Measurements from ENCODE around the gene RNF181. TPM values are rescaled to one million over a fixed set of nuclear protein-coding genes. Genes with fewer than 3 reads are reported as not detected.
A peak's percentile ranks its signal among the peaks of the same experiment; 100 is the strongest.

Gene RNF181
- total and polyA plus RNA-seq, 2 of the 13 experiments (the other 11 are each of a cell fraction or from before 2014, with no cell fraction given): 224 to 578 TPM

DNA sequence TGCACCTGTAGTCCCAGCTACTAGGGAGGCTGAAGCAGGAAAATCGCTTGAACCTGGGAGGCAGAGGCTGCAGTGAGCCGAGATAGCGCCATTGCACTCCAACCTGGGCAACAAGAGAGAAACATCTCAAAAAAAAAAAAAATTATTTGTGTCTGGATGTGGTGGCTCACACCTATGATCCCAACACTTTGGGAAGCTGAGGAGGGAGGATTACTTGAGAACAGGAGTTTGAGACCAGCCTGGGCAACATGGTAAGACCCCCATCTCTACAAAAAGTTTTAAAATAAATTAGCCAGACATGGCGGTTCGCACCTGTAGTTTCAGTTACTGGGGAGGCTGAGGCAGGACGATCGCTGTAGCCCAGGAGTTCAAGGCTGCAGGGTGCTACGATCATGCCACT lies 19.8 kb upstream of the RNF181 start:
- Histone ChIP-seq H2AFZ (ENCODE audit: low read length) (peak overlapping the region; percentile 15), H3K36me3 (replicated peaks in 1 of 2; ENCODE audit: control insufficient read depth in 1 of 2, insufficient read depth in 2 of 2, low read length in 2 of 2) (no peaks in the 10 kb centered on the region; a peak in 1 of 5 replicates), H3K27ac (ENCODE audit: extremely low read length, insufficient read depth, low read length) (peak overlapping the region; percentile 34), H3K9ac (ENCODE audit: insufficient read depth, low read depth, low read length) (peak overlapping the region; percentile 27), H3K4me2 (ENCODE audit: low read depth, low read length) (peak overlapping the region; percentile 95), H3K27me3 (ENCODE audit: control insufficient read depth in 1 of 2, insufficient read depth in 2 of 2, low read length in 2 of 2) (peaks cover 0 to 17% of the 10 kb centered on the region in 2 experiments; a peak in 3 of 5 replicates), H4K20me1 (ENCODE audit: insufficient read depth, low read length) (no peaks in the 10 kb centered on the region), H3K4me1 (ENCODE audit: insufficient read depth, low read length) (peaks cover 59% of the 10 kb centered on the region), H3K79me2 (ENCODE audit: insufficient read depth, low read length) (peaks cover 12% of the 10 kb centered on the region), H3K9me3 (ENCODE audit: low read length) (no peaks in the 10 kb centered on the region), H3K4me3 (replicated peaks in 1 of 3; ENCODE audit: insufficient read depth in 1 of 3, low read depth in 2 of 3, low read length in 3 of 3) (peak overlapping the region; percentile 13 to 56 (median 31))
- ChIA-PET CTCF (ENCODE audit: low intra/inter-chr PET ratio, low total read pairs) (no interaction called here), POLR2A (interaction anchor here (0.7 to 12.7 kb wide), 4 partner anchors 15 to 402 kb away, joined by 3 to 201 read pairs (median 60); partner anchors contain the start of genes C2orf68, GGCX and RNF181)
- ATAC-seq: no peak
- no TSS peak for BruUV-seq (replicated peaks)
- in situ Hi-C loops (cut with HindIII; ENCODE audit: extremely low pct_ligation_motif_present, low pct_unique_long_range_greater_than_20kb): no loop called here
- no peak for DNase-seq (ENCODE audit: low spot score)
- FAIRE-seq: no peak
- WGBS (ENCODE audit: low lambda C conversion rate): 33% methylated on average over 8 of the region's 8 CpGs
- intact Hi-C loops (cut with micrococcal nuclease; ENCODE audit: unreplicated experiment): loop anchor here (2.0 kb wide), 1 partner anchor 15 kb away; the partner anchor contains the start of gene GGCX
- no peak for TF ChIP-seq ZNF749 (CRISPR knock-in tag; IDR thresholded peaks at IDR 0.05; ENCODE audit: borderline replicate concordance)
- peak; percentile 45; the same call in 1 of the 2 replicates for TF ChIP-seq SALL1 (CRISPR knock-in tag; IDR thresholded peaks at IDR 0.05)
- TF ChIP-seq, protein P1, sequence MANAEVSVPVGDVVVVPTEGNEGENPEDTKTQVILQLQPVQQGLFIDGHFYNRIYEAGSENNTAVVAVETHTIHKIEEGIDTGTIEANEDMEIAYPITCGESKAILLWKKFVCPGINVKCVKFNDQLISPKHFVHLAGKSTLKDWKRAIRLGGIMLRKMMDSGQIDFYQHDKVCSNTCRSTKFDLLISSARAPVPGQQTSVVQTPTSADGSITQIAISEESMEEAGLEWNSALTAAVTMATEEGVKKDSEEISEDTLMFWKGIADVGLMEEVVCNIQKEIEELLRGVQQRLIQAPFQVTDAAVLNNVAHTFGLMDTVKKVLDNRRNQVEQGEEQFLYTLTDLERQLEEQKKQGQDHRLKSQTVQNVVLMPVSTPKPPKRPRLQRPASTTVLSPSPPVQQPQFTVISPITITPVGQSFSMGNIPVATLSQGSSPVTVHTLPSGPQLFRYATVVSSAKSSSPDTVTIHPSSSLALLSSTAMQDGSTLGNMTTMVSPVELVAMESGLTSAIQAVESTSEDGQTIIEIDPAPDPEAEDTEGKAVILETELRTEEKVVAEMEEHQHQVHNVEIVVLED (CRISPR knock-in tag; IDR thresholded peaks at IDR 0.05; ENCODE audit: borderline replicate concordance): 0 out of 2 replicates have a peak, but pooled peaks have one; percentile 8
- TF ChIP-seq ZMYM3 (CRISPR knock-in tag; IDR thresholded peaks at IDR 0.05): 0 out of 2 replicates have a peak, but pooled peaks have one; percentile 19
- TF ChIP-seq ZFP36L1 (CRISPR knock-in tag; IDR thresholded peaks at IDR 0.05): no peak
- TF ChIP-seq ZBTB38 (CRISPR knock-in tag; IDR thresholded peaks at IDR 0.05): 0 out of 2 replicates have a peak, but pooled peaks have one; percentile 29
- peak; percentile 22; the same call in 1 of the 2 replicates for TF ChIP-seq ZSCAN30 (CRISPR knock-in tag; IDR thresholded peaks at IDR 0.05)
- TF ChIP-seq PHF20 (CRISPR knock-in tag; IDR thresholded peaks at IDR 0.05): no peak
- TF ChIP-seq NR2F6 (IDR thresholded peaks at IDR 0.05): no peak
- peak; percentile 11; the same call in 1 of the 2 replicates for TF ChIP-seq NR2F6 (CRISPR knock-in tag; IDR thresholded peaks at IDR 0.05)
- TF ChIP-seq RARA (CRISPR knock-in tag; IDR thresholded peaks at IDR 0.05): 0 out of 2 replicates have a peak, but pooled peaks have one; percentile 18
- TF ChIP-seq, protein P2, sequence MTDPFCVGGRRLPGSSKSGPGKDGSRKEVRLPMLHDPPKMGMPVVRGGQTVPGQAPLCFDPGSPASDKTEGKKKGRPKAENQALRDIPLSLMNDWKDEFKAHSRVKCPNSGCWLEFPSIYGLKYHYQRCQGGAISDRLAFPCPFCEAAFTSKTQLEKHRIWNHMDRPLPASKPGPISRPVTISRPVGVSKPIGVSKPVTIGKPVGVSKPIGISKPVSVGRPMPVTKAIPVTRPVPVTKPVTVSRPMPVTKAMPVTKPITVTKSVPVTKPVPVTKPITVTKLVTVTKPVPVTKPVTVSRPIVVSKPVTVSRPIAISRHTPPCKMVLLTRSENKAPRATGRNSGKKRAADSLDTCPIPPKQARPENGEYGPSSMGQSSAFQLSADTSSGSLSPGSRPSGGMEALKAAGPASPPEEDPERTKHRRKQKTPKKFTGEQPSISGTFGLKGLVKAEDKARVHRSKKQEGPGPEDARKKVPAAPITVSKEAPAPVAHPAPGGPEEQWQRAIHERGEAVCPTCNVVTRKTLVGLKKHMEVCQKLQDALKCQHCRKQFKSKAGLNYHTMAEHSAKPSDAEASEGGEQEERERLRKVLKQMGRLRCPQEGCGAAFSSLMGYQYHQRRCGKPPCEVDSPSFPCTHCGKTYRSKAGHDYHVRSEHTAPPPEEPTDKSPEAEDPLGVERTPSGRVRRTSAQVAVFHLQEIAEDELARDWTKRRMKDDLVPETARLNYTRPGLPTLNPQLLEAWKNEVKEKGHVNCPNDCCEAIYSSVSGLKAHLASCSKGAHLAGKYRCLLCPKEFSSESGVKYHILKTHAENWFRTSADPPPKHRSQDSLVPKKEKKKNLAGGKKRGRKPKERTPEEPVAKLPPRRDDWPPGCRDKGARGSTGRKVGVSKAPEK (CRISPR knock-in tag; IDR thresholded peaks at IDR 0.05; ENCODE audit: borderline replicate concordance): no peak
- TF ChIP-seq KLF12 (CRISPR knock-in tag; IDR thresholded peaks at IDR 0.05; ENCODE audit: borderline replicate concordance): 0 out of 2 replicates have a peak, but pooled peaks have one; percentile 15
- TF ChIP-seq, protein P3, sequence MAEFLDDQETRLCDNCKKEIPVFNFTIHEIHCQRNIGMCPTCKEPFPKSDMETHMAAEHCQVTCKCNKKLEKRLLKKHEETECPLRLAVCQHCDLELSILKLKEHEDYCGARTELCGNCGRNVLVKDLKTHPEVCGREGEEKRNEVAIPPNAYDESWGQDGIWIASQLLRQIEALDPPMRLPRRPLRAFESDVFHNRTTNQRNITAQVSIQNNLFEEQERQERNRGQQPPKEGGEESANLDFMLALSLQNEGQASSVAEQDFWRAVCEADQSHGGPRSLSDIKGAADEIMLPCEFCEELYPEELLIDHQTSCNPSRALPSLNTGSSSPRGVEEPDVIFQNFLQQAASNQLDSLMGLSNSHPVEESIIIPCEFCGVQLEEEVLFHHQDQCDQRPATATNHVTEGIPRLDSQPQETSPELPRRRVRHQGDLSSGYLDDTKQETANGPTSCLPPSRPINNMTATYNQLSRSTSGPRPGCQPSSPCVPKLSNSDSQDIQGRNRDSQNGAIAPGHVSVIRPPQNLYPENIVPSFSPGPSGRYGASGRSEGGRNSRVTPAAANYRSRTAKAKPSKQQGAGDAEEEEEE (CRISPR knock-in tag; IDR thresholded peaks at IDR 0.05; ENCODE audit: borderline replicate concordance): no peak
- TF ChIP-seq ZNF644 (CRISPR knock-in tag; IDR thresholded peaks at IDR 0.05; ENCODE audit: low read depth): no peak
- TF ChIP-seq, protein P4, sequence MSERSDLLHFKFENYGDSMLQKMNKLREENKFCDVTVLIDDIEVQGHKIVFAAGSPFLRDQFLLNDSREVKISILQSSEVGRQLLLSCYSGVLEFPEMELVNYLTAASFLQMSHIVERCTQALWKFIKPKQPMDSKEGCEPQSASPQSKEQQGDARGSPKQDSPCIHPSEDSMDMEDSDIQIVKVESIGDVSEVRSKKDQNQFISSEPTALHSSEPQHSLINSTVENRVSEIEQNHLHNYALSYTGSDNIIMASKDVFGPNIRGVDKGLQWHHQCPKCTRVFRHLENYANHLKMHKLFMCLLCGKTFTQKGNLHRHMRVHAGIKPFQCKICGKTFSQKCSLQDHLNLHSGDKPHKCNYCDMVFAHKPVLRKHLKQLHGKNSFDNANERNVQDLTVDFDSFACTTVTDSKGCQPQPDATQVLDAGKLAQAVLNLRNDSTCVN (CRISPR knock-in tag; IDR thresholded peaks at IDR 0.05; ENCODE audit: borderline replicate concordance): 0 out of 2 replicates have a peak, but pooled peaks have one; percentile 17
- TF ChIP-seq ZFP90 (CRISPR knock-in tag; IDR thresholded peaks at IDR 0.05; ENCODE audit: borderline replicate concordance): no peak
